T-helper 1 cell treated with Interleukin-12 subunit alpha and Interleukin-12 subunit beta and Interleukin-4 antibody, amounts not matched to agents 30 μg/mL and 1 μg/mL, for 36 hours (primary cell): ENCODE results near the gene DCTN3.
"Not testable (repeated sequence)": the region's sequence is repeated elsewhere in the genome, so short reads cannot be mapped to it uniquely, and the experiment has no call there.

Source experiments
- H3K27ac Mint-ChIP-seq: one replicate; pipeline ENCODE4 v1.8.0; 2021; ENCODE audit warnings: mild to moderate bottlenecking, mixed read lengths
- H3K27me3 Mint-ChIP-seq: one replicate; pipeline ENCODE4 v1.8.0; 2021; ENCODE audit warnings: low read depth, mixed read lengths
- H3K36me3 Mint-ChIP-seq: one replicate; pipeline ENCODE4 v1.8.0; 2021; ENCODE audit warnings: low read depth, mixed read lengths
- H3K4me1 Mint-ChIP-seq: one replicate; pipeline ENCODE4 v1.8.0; 2021; ENCODE audit warnings: low read depth, mixed read lengths
- H3K4me3 Mint-ChIP-seq: one replicate; pipeline ENCODE4 v1.8.0; 2021; ENCODE audit warnings: mild to moderate bottlenecking, moderate library complexity, mixed read lengths
- H3K9me3 Mint-ChIP-seq: one replicate; pipeline ENCODE4 v1.8.0; 2021; ENCODE audit warnings: mixed read lengths

DCTN3 gene

GRCh38 chr9:34652602-34653000 lies 32.3 kb upstream of the DCTN3 start:
- H3K27me3 Mint-ChIP-seq: no peaks in the 10 kb centered on the region
- no peak overlapping the region for H3K27ac Mint-ChIP-seq
- H3K4me3 Mint-ChIP-seq: no peak overlapping the region

GRCh38 chr9:34651876-34652601 lies 31.7 kb upstream of the DCTN3 start, which contains the start of gene IL11RA:
Gene IL11RA, plus strand, starts transcription at chr9:34652185. Its CDS starts 3,033 bp downstream, at chr9:34655218.
- peaks cover 28% of the 10 kb centered on the region for H3K4me1 Mint-ChIP-seq
- H3K27ac Mint-ChIP-seq: no peak within 1 kb of the TSS
- H3K36me3 Mint-ChIP-seq: peaks cover 31% of the 10 kb centered on the region
- H3K27me3 Mint-ChIP-seq: no peaks in the 10 kb centered on the region
- no peaks in the 10 kb centered on the region for H3K9me3 Mint-ChIP-seq
- H3K4me3 Mint-ChIP-seq: no peak within 1 kb of the TSS

More at GRCh38 chr9:34652602-34653000, 32.3 kb upstream of the DCTN3 start:
- H3K9me3 Mint-ChIP-seq: no peaks in the 10 kb centered on the region
- H3K4me1 Mint-ChIP-seq: peaks cover 23% of the 10 kb centered on the region
- H3K36me3 Mint-ChIP-seq: peaks cover 28% of the 10 kb centered on the region

- Mint-ChIP-seq H3K4me1 (peaks cover 31% of the 10 kb centered on the region), H3K27ac (no peak overlapping the region), H3K27me3 (no peaks in the 10 kb centered on the region), H3K4me3 (no peak overlapping the region), H3K36me3 (peaks cover 31% of the 10 kb centered on the region), H3K9me3 (no peaks in the 10 kb centered on the region)
These were observed 31.0 kb upstream of the DCTN3 start for GRCh38 chr9:34651321-34651720.

GRCh38 chr9:34650816-34651215 lies 30.5 kb upstream of the DCTN3 start:
- H3K9me3 Mint-ChIP-seq: no peaks in the 10 kb centered on the region
- H3K4me1 Mint-ChIP-seq: peaks cover 34% of the 10 kb centered on the region
- no peak overlapping the region for H3K4me3 Mint-ChIP-seq
- H3K36me3 Mint-ChIP-seq: peaks cover 31% of the 10 kb centered on the region
- no peaks in the 10 kb centered on the region for H3K27me3 Mint-ChIP-seq
- H3K27ac Mint-ChIP-seq: no peak overlapping the region

GRCh38 chr9:34648673-34649072 lies 28.4 kb upstream of the DCTN3 start:
- H3K9me3 Mint-ChIP-seq: no peaks in the 10 kb centered on the region
- H3K4me1 Mint-ChIP-seq: peaks cover 34% of the 10 kb centered on the region
- H3K27ac Mint-ChIP-seq: no peak overlapping the region
- H3K27me3 Mint-ChIP-seq: no peaks in the 10 kb centered on the region
- peak overlapping the region; percentile 23 for H3K4me3 Mint-ChIP-seq
- H3K36me3 Mint-ChIP-seq: peaks cover 31% of the 10 kb centered on the region

- H3K36me3 Mint-ChIP-seq: peaks cover 31% of the 10 kb centered on the region
- H3K4me1 Mint-ChIP-seq: peaks cover 29% of the 10 kb centered on the region
These were observed 27.4 kb upstream of the DCTN3 start for GRCh38 chr9:34647651-34648050.

GRCh38 chr9:34647084-34647403 lies 26.7 kb upstream of the DCTN3 start:
- Mint-ChIP-seq H3K27ac (peak overlapping the region; percentile 81), H3K27me3 (no peaks in the 10 kb centered on the region), H3K4me3 (peak overlapping the region; percentile 91)

More at GRCh38 chr9:34647651-34648050, 27.4 kb upstream of the DCTN3 start:
- peak overlapping the region; percentile 81 for H3K27ac Mint-ChIP-seq
- H3K9me3 Mint-ChIP-seq: no peaks in the 10 kb centered on the region
- no peaks in the 10 kb centered on the region for H3K27me3 Mint-ChIP-seq
- H3K4me3 Mint-ChIP-seq: peak overlapping the region; percentile 91

GRCh38 chr9:34646211-34647083 lies 26.2 kb upstream of the DCTN3 start, which contains the start of gene GALT:
Gene GALT, plus strand, starts transcription at chr9:34646675. Its CDS starts 30 bp downstream, at chr9:34646705.
- Mint-ChIP-seq H3K36me3 (peaks cover 31% of the 10 kb centered on the region), H3K27ac (peak within 1 kb of the TSS; percentile 81), H3K4me3 (peak within 1 kb of the TSS; percentile 91), H3K4me1 (peaks cover 25% of the 10 kb centered on the region), H3K27me3 (no peaks in the 10 kb centered on the region), H3K9me3 (no peaks in the 10 kb centered on the region)

More at GRCh38 chr9:34647084-34647403, 26.7 kb upstream of the DCTN3 start:
- Mint-ChIP-seq H3K4me1 (peaks cover 25% of the 10 kb centered on the region), H3K36me3 (peaks cover 31% of the 10 kb centered on the region), H3K9me3 (no peaks in the 10 kb centered on the region)

GRCh38 chr9:34644766-34645314 lies 24.5 kb upstream of the DCTN3 start:
- Mint-ChIP-seq H3K36me3 (peaks cover 25% of the 10 kb centered on the region), H3K9me3 (no peaks in the 10 kb centered on the region), H3K27me3 (no peaks in the 10 kb centered on the region), H3K27ac (no peak overlapping the region), H3K4me3 (no peak overlapping the region), H3K4me1 (peaks cover 25% of the 10 kb centered on the region)

- H3K4me1 Mint-ChIP-seq: peaks cover 23% of the 10 kb centered on the region
- H3K4me3 Mint-ChIP-seq: no peak overlapping the region
- no peak overlapping the region for H3K27ac Mint-ChIP-seq
- H3K36me3 Mint-ChIP-seq: peaks cover 5% of the 10 kb centered on the region
- no peaks in the 10 kb centered on the region for H3K9me3 Mint-ChIP-seq
- no peaks in the 10 kb centered on the region for H3K27me3 Mint-ChIP-seq
These were observed 22.4 kb upstream of the DCTN3 start for GRCh38 chr9:34642679-34643078.

- H3K4me3 Mint-ChIP-seq, H3K27ac Mint-ChIP-seq, H3K9me3 Mint-ChIP-seq, H3K36me3 Mint-ChIP-seq, H3K27me3 Mint-ChIP-seq: not testable (repeated sequence)
- peaks cover 18% of the 10 kb centered on the region for H3K4me1 Mint-ChIP-seq
These were observed 19.0 kb upstream of the DCTN3 start for GRCh38 chr9:34639322-34639721.

GRCh38 chr9:34638138-34638445 lies 17.8 kb upstream of the DCTN3 start:
- peaks cover 9% of the 10 kb centered on the region for H3K36me3 Mint-ChIP-seq
- no peaks in the 10 kb centered on the region for H3K9me3 Mint-ChIP-seq
- H3K27me3 Mint-ChIP-seq: no peaks in the 10 kb centered on the region
- H3K27ac Mint-ChIP-seq: peak overlapping the region; percentile 89
- H3K4me1 Mint-ChIP-seq: peaks cover 21% of the 10 kb centered on the region
- H3K4me3 Mint-ChIP-seq: peak overlapping the region; percentile 86

GRCh38 chr9:34637356-34638137 lies 17.3 kb upstream of the DCTN3 start, which contains the start of gene SIGMAR1:
Gene SIGMAR1, minus strand, starts transcription at chr9:34637787. Its CDS starts 90 bp downstream, at chr9:34637697.
- Mint-ChIP-seq H3K36me3 (peaks cover 9% of the 10 kb centered on the region), H3K27ac (peak within 1 kb of the TSS; percentile 89), H3K9me3 (no peaks in the 10 kb centered on the region), H3K27me3 (no peaks in the 10 kb centered on the region), H3K4me1 (peaks cover 21% of the 10 kb centered on the region), H3K4me3 (peak within 1 kb of the TSS; percentile 86)

- Mint-ChIP-seq H3K27ac (peak overlapping the region; percentile 83), H3K36me3 (peaks cover 9% of the 10 kb centered on the region), H3K4me1 (peaks cover 21% of the 10 kb centered on the region), H3K27me3 (no peaks in the 10 kb centered on the region), H3K9me3 (no peaks in the 10 kb centered on the region), H3K4me3 (peak overlapping the region; percentile 86)
These were observed 16.6 kb upstream of the DCTN3 start for GRCh38 chr9:34636791-34637355.
